ENCODE results near the gene FUT8. TPM values are rescaled to one million over a fixed set of nuclear protein-coding genes. Genes with fewer than 3 reads are reported as not detected.

Gene FUT8
- total and polyA plus RNA-seq, 2 donors (not counting 1 experiment from before 2014, with no cell fraction given), result 13.2 to 91.8 TPM

DNA sequence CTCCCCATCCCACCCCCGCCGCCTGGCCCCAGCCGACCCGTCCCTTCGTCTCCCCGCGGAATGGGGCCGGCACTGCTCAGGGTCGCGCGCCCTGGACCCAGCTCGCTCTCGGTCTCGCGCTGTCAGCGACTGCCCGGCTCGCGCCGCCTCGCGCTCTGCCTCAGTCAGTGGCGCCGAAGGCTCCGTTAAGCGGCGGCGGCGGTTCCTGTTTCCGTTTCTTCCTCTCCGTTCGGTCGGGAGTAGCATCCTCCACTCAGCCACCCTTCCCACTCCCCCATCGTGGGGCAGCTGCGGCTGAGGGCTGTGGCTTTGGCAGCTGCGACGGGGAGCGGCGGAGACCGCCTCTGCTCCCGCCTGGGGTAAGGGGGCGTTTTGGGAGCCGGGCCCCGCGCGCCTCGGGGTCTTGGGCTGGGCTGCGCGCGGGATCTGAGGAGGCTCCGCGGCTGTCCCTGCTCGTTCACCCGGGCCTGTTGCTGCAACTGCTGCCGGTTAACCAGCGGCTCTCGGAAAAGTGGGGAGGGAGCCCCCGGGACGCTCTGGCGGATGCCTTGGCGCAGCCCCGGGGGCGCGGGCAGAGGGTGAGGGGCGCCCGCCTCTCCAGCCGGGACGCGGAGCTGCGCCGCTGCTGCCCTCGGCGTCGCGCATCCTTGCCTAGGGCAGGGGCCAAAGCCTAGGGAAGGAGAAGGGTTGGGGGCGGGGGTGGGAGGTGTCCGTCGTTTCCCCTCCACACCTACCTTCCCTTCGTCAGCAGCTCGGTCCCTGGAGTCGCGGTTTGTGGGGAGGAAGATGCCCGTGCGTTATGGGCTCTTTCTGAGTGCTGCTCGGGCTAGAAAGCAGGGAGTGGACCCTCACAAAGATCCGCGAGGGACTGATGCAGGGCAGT, 567 bp downstream of the FUT8 start:
- no peaks in the 10 kb centered on the region for H3K9me3 Mint-ChIP-seq (ENCODE audit: insufficient read depth)

More for the DNA sequence above, 567 bp downstream of the FUT8 start:
- Histone ChIP-seq H3K4me1 (ENCODE audit: control insufficient read depth in 2 of 2, insufficient read depth in 2 of 2, low read length in 2 of 2) (peaks cover 13 to 20% of the 10 kb centered on the region in 2 donors), H3K36me3 (replicated peaks in 1 of 2; ENCODE audit: control extremely low read depth in 1 of 2, control insufficient read depth in 1 of 2, extremely low read depth in 1 of 2, insufficient read depth in 2 of 2, low read length in 1 of 2) (no peaks in the 10 kb centered on the region), H2AFZ (ENCODE audit: insufficient read depth, low read depth, low read length, poor library complexity, severe bottlenecking) (peak overlapping the region; percentile 99), H3K4me2 (replicated peaks; ENCODE audit: low read depth, low read length, poor library complexity, severe bottlenecking) (peak overlapping the region; percentile 91), H3K4me3 (ENCODE audit: control extremely low read depth in 1 of 5, extremely low read depth in 1 of 5, insufficient read depth in 1 of 5, low read depth in 2 of 5, low read length in 4 of 5) (peak overlapping the region; percentile 59 to 97 (median 95)), H3K9ac (ENCODE audit: low read length) (peak overlapping the region; percentile 91), H3K27ac (ENCODE audit: low read length in 2 of 2) (peak overlapping the region; percentile 46 to 74), H3K79me2 (ENCODE audit: control insufficient read depth, insufficient read depth, low read length) (peaks cover 65% of the 10 kb centered on the region), H3K27me3 (replicated peaks in 1 of 4; ENCODE audit: control extremely low read depth in 1 of 4, control insufficient read depth in 3 of 4, insufficient read depth in 4 of 4, low read length in 3 of 4) (no peaks in the 10 kb centered on the region), H3K9me3 (ENCODE audit: control extremely low read depth in 1 of 3, control insufficient read depth in 2 of 3, insufficient read depth in 1 of 3, low read length in 2 of 3) (no peaks in the 10 kb centered on the region), H4K20me1 (ENCODE audit: control insufficient read depth, insufficient read depth, low read length, poor library complexity, severe bottlenecking) (peaks cover 8% of the 10 kb centered on the region)
- peak; percentile 83 for DNase-seq
- WGBS (ENCODE audit: insufficient coverage), result under 1% methylated on average over 73 of the region's 87 CpGs
- POLR2A ChIA-PET, result interaction anchor here (0.5 to 4.4 kb wide), 15 partner anchors 58 to 326 kb away, joined by 3 to 69 read pairs (median 5); no protein-coding TSS in a partner anchor
- ATAC-seq (ENCODE audit: low read depth), result peak; percentile 40
- Mint-ChIP-seq H3K27me3 (no peaks in the 10 kb centered on the region), H3K27ac (peak overlapping the region; percentile 96), H3K4me3 (peak overlapping the region; percentile 94), H3K4me1 (peaks cover 42% of the 10 kb centered on the region)
- CTCF ChIA-PET, result interaction anchor here (0.7 to 9.4 kb wide), 30 partner anchors 14 to 657 kb away, joined by 3 to 276 read pairs (median 6); no protein-coding TSS in a partner anchor
- intact Hi-C loops (cut with micrococcal nuclease), result loop anchor here (1.0 to 10.0 kb wide), 11 partner anchors 60 to 1832 kb away; partner anchors contain the start of genes FNTB, MTHFD1, PALS1 and ZBTB1
- no peak for TF ChIP-seq EZH2 (IDR thresholded peaks at IDR 0.05; ENCODE audit: borderline replicate concordance, insufficient read depth, low read depth, low read length, poor library complexity, severe bottlenecking)
- TF ChIP-seq, protein P1, sequence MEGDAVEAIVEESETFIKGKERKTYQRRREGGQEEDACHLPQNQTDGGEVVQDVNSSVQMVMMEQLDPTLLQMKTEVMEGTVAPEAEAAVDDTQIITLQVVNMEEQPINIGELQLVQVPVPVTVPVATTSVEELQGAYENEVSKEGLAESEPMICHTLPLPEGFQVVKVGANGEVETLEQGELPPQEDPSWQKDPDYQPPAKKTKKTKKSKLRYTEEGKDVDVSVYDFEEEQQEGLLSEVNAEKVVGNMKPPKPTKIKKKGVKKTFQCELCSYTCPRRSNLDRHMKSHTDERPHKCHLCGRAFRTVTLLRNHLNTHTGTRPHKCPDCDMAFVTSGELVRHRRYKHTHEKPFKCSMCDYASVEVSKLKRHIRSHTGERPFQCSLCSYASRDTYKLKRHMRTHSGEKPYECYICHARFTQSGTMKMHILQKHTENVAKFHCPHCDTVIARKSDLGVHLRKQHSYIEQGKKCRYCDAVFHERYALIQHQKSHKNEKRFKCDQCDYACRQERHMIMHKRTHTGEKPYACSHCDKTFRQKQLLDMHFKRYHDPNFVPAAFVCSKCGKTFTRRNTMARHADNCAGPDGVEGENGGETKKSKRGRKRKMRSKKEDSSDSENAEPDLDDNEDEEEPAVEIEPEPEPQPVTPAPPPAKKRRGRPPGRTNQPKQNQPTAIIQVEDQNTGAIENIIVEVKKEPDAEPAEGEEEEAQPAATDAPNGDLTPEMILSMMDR (IDR thresholded peaks at IDR 0.05), result no peak
